Putamen (tissue), 1 donor: ENCODE measurements around the gene HTT.

Experiments
- DNase-seq: peaks from one replicate; pipeline ENCODE4 v3.0.0-alpha.2; 2016; ENCODE audit warnings: low spot score

HTT gene

GRCh38 chr4:3290476-3290875, 216.0 kb downstream of the HTT start:
- DNase-seq: no peak

DNA sequence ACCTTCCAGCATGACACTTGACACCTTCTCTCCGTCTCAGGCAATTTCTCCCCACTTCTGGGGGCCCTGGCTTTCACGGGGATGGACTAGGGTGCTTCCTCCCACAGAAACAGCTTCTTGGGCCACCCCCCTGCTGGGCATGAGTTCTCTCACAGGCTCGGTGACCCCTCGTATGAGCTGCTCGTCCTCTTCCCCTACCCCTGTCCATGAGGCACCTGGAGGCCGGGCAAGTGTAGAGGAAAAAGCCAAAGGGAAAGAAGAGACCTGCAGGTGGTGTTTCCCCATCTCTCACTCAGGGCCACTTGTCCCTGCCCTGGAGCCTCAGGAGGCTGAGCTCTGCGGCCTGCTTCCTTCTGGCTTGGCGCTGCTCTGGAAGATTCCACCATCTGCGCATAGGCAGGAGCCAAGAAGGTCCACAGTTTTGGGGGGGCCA, 216.4 kb downstream of the HTT start:
- DNase-seq: no peak

DNA sequence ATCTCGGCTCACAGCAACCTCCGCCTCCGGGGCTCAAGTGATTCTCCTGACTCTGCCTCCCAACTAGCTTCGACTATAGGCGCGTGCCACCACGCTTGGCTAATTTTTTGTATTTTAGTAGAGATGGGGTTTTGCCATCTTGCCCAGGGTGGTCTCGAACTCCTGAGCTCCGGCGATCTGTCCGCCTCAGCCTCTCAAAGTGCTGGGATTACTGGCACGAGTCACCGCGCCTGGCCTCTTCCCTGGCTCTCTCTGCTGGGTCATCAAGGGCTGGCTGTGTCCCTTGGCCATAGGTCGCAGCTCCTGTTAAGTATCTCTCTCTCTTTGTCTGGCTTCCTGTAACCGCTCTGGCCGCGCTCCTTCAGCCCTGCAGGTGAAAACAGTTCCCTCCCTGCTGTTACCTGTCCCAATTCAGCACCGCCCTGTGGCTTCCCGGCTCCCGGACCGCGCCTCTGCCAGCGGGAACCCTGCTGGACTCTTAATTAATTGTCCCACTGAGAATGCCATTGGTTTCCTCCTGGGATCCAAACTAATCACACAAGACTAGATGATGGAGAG, 217.0 kb downstream of the HTT start:
- no peak for DNase-seq

GRCh38 chr4:3291969-3292570, 217.6 kb downstream of the HTT start:
- DNase-seq: no peak

DNA sequence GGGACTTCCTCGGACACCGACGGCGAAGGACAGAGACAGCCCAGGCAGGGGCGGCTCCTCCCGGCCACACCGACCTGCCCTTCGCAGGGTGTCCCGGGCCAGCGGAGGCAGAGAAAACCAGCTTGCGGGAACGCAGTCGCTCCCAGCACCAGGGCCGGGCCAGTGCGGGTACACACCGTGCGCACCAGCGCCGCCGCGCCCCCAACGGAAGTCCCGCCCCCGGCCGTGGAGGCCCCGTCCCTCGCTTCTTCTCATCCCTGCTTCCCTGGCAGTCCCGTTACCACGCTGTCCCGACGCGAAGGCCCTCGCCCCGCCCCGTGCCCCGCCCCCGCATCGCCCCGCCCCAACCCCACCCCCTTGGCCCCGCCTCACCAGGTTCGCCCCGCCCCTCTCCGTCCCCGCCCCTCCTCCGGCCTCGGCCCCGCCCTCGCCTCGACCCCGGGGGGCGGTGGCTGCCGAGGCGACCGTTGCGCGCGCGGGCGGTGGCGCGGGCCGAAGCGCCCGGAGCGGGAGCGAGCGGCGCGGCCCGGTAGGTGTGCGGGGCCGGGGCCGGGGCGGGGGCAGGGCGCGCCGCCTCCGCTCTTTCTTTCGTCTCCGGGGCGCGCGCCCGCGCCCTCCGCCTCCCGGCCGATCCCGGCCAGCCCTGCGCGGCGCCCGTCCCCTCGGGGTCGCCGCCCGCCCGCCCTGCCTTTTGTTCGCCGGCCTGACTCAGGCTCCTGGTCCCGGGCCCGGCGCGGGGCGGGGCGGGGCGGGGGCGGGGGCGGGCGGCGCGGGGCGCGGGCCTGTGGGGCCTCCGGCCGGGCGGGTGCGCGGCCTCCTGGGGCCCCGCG, 218.3 kb downstream of the HTT start, which contains the start of gene RGS12:
RGS12 (plus strand) TSS at position 451 of the 830 bp plus-strand sequence. CDS start 23,150 bp downstream, outside the sequence.
- DNase-seq: peak; percentile 94
